Right renal cortex interstitium (tissue), 3 donors: Measurements from ENCODE around the gene COASY. TPM values are rescaled to one million over a fixed set of nuclear protein-coding genes. Genes with fewer than 3 reads are reported as not detected.

Experiments used
- DNase-seq, 3 donors: peaks; one replicate each; pipeline ENCODE4 v3.0.0-alpha.2; 2013; ENCODE audit warnings: low read depth in 3 of 3, low spot score in 2 of 3
- polyA plus RNA-seq, 3 donors: library from polyadenylated mRNA; unstranded; fragments of 120-200 nt; gene quantifications; one replicate each; pipeline ENCODE4 v1.2.1, GENCODE V29; 2013; ENCODE audit not compliant: insufficient read length in 3 of 3

COASY gene
- polyA plus RNA-seq, result 10 to 100 TPM; 54.0 to 58.4 (median 54.8) TPM

GRCh38 chr17:42561897-42562387 is at the start of gene COASY:
TSS of gene COASY (plus strand) at chr17:42562148. CDS start at chr17:42562623, 475 bp downstream.
- peak; percentile 94 to 98 (median 96) for DNase-seq

- no peak for DNase-seq
Measured at GRCh38 chr17:42512246-42512645, 49.7 kb upstream of the COASY start.

- DNase-seq, result no peak
Measured at GRCh38 chr17:42512733-42513251, 49.2 kb upstream of the COASY start.

- DNase-seq, result no peak
Measured at GRCh38 chr17:42513686-42514085, 48.3 kb upstream of the COASY start.

- no peak for DNase-seq
Measured at GRCh38 chr17:42514279-42514678, 47.7 kb upstream of the COASY start.

- DNase-seq, result no peak
Measured at GRCh38 chr17:42514867-42515266, 47.1 kb upstream of the COASY start.

- no peak for DNase-seq
Measured at GRCh38 chr17:42517516-42517915, 44.4 kb upstream of the COASY start.

GRCh38 chr17:42518046-42518754 is 43.7 kb upstream of the COASY start:
- no peak for DNase-seq

- DNase-seq, result no peak
Measured at GRCh38 chr17:42518755-42519545, 43.0 kb upstream of the COASY start.

- DNase-seq, result peak in 1 of 3 donors; percentile 83
Measured at GRCh38 chr17:42519546-42520491, 42.1 kb upstream of the COASY start.

GRCh38 chr17:42520540-42520951 is 41.4 kb upstream of the COASY start:
- no peak for DNase-seq

GRCh38 chr17:42521036-42521435 is 40.9 kb upstream of the COASY start:
- DNase-seq, result no peak

- no peak for DNase-seq
Measured at GRCh38 chr17:42521666-42522262, 40.2 kb upstream of the COASY start.

GRCh38 chr17:42522263-42522790 is 39.6 kb upstream of the COASY start:
- DNase-seq, result no peak

GRCh38 chr17:42522798-42523278 is 39.1 kb upstream of the COASY start:
- no peak for DNase-seq

GRCh38 chr17:42525221-42525620 is 36.7 kb upstream of the COASY start:
- no peak for DNase-seq

GRCh38 chr17:42526031-42526444 is 35.9 kb upstream of the COASY start:
- DNase-seq, result no peak

- DNase-seq, result no peak
Measured at GRCh38 chr17:42527932-42528331, 34.0 kb upstream of the COASY start.

GRCh38 chr17:42529061-42529460 is 32.9 kb upstream of the COASY start:
- DNase-seq, result no peak
